ENCODE measurements around the gene NUP93. TPM values are rescaled to one million over a fixed set of nuclear protein-coding genes. Genes with fewer than 3 reads are reported as not detected.
"Not testable (repeated sequence)": the region's sequence is repeated elsewhere in the genome, so short reads cannot be mapped to it uniquely, and the experiment has no call there.

NUP93 gene
- polyA plus RNA-seq, 1 experiment: 61.2 TPM

DNA sequence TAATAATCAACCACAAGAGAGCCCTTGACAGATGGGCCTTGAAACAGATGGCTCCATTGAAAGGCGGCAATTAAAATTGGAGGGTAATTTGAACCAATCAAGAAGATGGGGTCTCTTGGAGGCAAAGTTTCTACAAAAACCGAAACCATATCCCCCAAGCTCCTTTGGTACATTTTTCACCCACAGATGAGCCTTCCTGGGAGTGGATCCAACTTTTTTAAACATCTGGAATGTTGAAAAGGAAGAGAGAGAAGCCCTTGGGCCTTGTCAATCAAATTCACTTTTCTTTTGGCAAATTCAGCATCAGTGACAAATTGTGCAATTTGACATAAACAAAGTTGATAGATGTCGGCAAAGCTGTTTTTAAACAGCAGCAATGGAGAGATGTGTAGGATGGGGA, 13.2 kb upstream of the NUP93 start:
- POLR2A ChIA-PET: no interaction called here
- Histone ChIP-seq H3K4me3 (ENCODE audit: low read depth, low read length) (no peak overlapping the region), H3K36me3 (ENCODE audit: control insufficient read depth, insufficient read depth, low read length) (no peaks in the 10 kb centered on the region), H3K27me3 (ENCODE audit: control insufficient read depth, insufficient read depth, low read length) (peaks cover 2% of the 10 kb centered on the region)
- TF ChIP-seq, protein P1, sequence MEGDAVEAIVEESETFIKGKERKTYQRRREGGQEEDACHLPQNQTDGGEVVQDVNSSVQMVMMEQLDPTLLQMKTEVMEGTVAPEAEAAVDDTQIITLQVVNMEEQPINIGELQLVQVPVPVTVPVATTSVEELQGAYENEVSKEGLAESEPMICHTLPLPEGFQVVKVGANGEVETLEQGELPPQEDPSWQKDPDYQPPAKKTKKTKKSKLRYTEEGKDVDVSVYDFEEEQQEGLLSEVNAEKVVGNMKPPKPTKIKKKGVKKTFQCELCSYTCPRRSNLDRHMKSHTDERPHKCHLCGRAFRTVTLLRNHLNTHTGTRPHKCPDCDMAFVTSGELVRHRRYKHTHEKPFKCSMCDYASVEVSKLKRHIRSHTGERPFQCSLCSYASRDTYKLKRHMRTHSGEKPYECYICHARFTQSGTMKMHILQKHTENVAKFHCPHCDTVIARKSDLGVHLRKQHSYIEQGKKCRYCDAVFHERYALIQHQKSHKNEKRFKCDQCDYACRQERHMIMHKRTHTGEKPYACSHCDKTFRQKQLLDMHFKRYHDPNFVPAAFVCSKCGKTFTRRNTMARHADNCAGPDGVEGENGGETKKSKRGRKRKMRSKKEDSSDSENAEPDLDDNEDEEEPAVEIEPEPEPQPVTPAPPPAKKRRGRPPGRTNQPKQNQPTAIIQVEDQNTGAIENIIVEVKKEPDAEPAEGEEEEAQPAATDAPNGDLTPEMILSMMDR (IDR thresholded peaks at IDR 0.05; ENCODE audit: insufficient read depth, low read depth, low read length): no peak
- no peak for DNase-seq (ENCODE audit: low read depth)
- CTCF ChIA-PET: interaction anchor here (0.8 to 3.4 kb wide), 6 partner anchors 11 to 203 kb away, joined by 3 to 16 read pairs (median 4); partner anchors contain the start of gene MT4

DNA sequence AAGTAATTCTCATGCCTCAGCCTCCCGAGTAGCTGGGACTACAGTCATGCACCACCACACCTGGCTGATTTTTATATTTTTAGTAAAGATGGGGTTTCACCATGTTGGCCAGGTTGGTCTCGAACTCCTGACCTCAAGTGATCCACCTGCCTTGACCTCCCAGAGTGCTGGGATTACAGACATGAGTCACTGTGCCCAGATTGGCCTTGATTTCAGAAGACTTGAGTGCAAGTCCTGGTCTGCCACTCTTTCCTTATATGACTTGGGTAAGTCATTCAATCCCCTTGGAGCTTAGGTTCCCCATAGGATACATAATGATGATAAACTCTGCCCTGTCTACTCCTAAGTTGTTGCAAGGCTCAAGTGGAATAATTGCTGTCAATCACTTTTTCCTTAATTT, 12.4 kb upstream of the NUP93 start:
- H3K36me3 ChIP-seq (ENCODE audit: control insufficient read depth, insufficient read depth, low read length); DNase-seq (ENCODE audit: low read depth); H3K27me3 ChIP-seq (ENCODE audit: control insufficient read depth, insufficient read depth, low read length); H3K4me3 ChIP-seq (ENCODE audit: low read depth, low read length); POLR2A ChIA-PET: not testable (repeated sequence)
- CTCF ChIA-PET: interaction anchor here (0.8 to 3.4 kb wide), 3 partner anchors 15 to 153 kb away, joined by 3 to 16 read pairs (median 4); partner anchors contain the start of gene MT4

DNA sequence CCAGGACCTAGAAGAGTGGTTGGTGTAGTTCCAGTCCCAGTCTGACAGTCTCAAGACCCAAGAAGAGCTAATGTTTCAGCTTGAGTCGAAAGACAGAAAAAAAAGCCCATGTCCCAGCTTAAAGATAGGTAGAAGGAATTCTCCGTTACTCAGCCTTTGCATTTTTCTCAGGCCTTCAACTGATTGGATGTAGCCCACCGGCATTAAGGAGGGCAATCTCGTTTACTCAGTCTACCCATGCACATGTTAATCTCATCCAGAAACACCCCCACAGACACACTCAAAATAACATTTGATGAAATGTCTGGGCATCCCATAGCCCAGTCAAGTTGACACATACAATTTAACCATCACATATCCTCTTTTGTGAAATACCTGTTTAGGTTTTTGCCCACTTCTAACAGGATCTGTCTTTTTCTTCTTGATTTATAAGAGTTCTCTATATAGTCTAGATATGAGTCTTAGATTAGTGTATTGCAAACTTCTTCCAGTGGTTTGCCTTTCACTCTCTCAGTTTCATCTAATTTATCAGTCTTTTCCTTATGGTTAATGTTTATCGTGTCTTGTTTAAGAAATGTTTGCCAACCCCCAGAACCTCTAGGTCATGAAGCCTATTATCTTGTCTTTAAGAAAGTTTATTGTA, 7.6 kb upstream of the NUP93 start:
- H3K27me3 ChIP-seq (ENCODE audit: control insufficient read depth, insufficient read depth, low read length): peaks cover 2% of the 10 kb centered on the region; the same call in 1 of the 2 replicates
- H3K36me3 ChIP-seq (ENCODE audit: control insufficient read depth, insufficient read depth, low read length): no peaks in the 10 kb centered on the region
- POLR2A ChIA-PET: no interaction called here
- TF ChIP-seq, protein P1 (IDR thresholded peaks at IDR 0.05; ENCODE audit: insufficient read depth, low read depth, low read length): no peak
- DNase-seq (ENCODE audit: low read depth): no peak
- no peak overlapping the region for H3K4me3 ChIP-seq (ENCODE audit: low read depth, low read length)
- CTCF ChIA-PET: no interaction called here

DNA sequence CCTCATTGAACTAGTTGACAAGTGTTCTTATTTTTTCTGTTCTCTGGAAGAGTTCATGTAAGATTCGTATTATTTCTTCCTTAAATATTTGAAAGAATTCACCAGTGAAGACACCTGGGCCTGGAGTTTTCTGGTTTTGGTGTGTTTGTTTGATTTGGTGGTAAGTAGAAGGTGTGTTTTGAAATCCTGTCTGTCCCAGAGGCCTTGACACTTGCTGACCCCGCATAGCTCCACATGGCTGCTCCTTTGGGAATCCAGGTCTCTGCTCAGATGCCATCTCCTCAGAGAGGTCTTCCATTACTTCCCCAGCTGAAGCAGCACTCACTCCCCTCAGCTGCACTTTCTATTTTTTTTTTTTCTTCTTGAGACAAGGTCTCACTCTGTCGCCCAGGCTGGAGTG, 5.7 kb upstream of the NUP93 start:
- TF ChIP-seq, protein P1 (IDR thresholded peaks at IDR 0.05; ENCODE audit: insufficient read depth, low read depth, low read length): no peak
- Histone ChIP-seq H3K36me3 (ENCODE audit: control insufficient read depth, insufficient read depth, low read length) (no peaks in the 10 kb centered on the region), H3K27me3 (ENCODE audit: control insufficient read depth, insufficient read depth, low read length) (peaks cover 2% of the 10 kb centered on the region; the same call in 1 of the 2 replicates), H3K4me3 (ENCODE audit: low read depth, low read length) (no peak overlapping the region)
- no peak for DNase-seq (ENCODE audit: low read depth)
- CTCF ChIA-PET: interaction anchor here (1.0 to 1.4 kb wide), 2 partner anchors 22 to 120 kb away, joined by 4 read pairs; no protein-coding TSS in a partner anchor
- POLR2A ChIA-PET: no interaction called here

DNA sequence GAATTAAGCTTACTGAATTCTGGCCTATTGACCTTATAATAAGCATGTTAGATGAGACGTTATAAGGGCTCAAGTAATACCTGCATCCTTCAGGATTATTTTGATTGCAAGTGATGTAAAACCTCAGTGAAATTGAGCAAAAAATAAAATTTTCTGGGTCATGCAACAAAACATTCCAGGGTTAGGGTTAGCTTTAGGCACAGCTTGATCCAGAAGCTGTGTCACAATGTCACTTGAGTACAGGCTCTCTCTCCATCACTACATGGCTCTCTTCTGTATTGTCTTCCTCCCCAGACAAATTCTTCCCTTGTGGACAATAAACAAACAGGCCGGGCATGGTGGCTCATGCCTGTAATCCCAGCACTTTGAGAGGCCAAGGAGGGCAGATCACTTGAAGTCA, 3.6 kb upstream of the NUP93 start:
- TF ChIP-seq, protein P1 (IDR thresholded peaks at IDR 0.05; ENCODE audit: insufficient read depth, low read depth, low read length): no peak
- Histone ChIP-seq H3K36me3 (ENCODE audit: control insufficient read depth, insufficient read depth, low read length) (no peaks in the 10 kb centered on the region), H3K27me3 (ENCODE audit: control insufficient read depth, insufficient read depth, low read length) (peaks cover 2% of the 10 kb centered on the region; the same call in 1 of the 2 replicates), H3K4me3 (ENCODE audit: low read depth, low read length) (no peak overlapping the region)
- ChIA-PET CTCF (interaction anchor here (0.8 kb wide), 1 partner anchor 23 kb away, joined by 3 read pairs; no protein-coding TSS in a partner anchor), POLR2A (no interaction called here)
- DNase-seq (ENCODE audit: low read depth): no peak

Measured in BJ (cell line).